Smooth muscle cell (in vitro differentiated cells): Measurements from ENCODE around the gene RAB3GAP2. TPM values are rescaled to one million over a fixed set of nuclear protein-coding genes. Genes with fewer than 3 reads are reported as not detected.
"Not testable (repeated sequence)": the region's sequence is repeated elsewhere in the genome, so short reads cannot be mapped to it uniquely, and the experiment has no call there.

Experiments used
- DNase-seq: peaks from one replicate; lab custom pipeline; 2025; ENCODE audit not compliant: unreplicated experiment; lab: John Stamatoyannopoulos, UW
- H2AFZ ChIP-seq: fragments of 200-600 bp; sonication (generic); 2 replicates; pipeline ENCODE4 v1.6.0; 2016; ENCODE audit warnings: antibody characterized with exemption, low read depth, mild to moderate bottlenecking
- H3F3A ChIP-seq: fragments of 200-600 bp; sonication (generic); 2 replicates; pipeline ENCODE4 v1.6.0; 2017; ENCODE audit warnings: antibody characterized with exemption, low read depth
- H3K27ac ChIP-seq: fragments of 200-600 bp; sonication (generic); 2 replicates; pipeline ENCODE4 v1.5.1; 2016; ENCODE audit warnings: low read depth, mild to moderate bottlenecking
- H3K27me3 ChIP-seq: fragments of 200-600 bp; sonication (generic); 2 replicates; pipeline ENCODE4 v1.6.1; 2016; ENCODE audit warnings: low read depth, mild to moderate bottlenecking
- H3K36me3 ChIP-seq: fragments of 200-600 bp; sonication (generic); 2 replicates; pipeline ENCODE4 v1.5.1; 2016; ENCODE audit warnings: low read depth
- H3K4me1 ChIP-seq: fragments of 200-600 bp; sonication (generic); 2 replicates; pipeline ENCODE4 v1.5.1; 2016; ENCODE audit warnings: low read depth
- H3K4me2 ChIP-seq: fragments of 200-600 bp; sonication (generic); 2 replicates; pipeline ENCODE4 v1.6.0; 2016; ENCODE audit warnings: mild to moderate bottlenecking
- H3K4me3 ChIP-seq: fragments of 200-600 bp; sonication (generic); 2 replicates; pipeline ENCODE4 v1.5.1; 2016; ENCODE audit warnings: mild to moderate bottlenecking
- H3K79me2 ChIP-seq: fragments of 200-600 bp; sonication (generic); 2 replicates; pipeline ENCODE4 v1.6.0; 2016; ENCODE audit warnings: low read depth, mild to moderate bottlenecking
- H3K9ac ChIP-seq: fragments of 200-600 bp; sonication (generic); 2 replicates; pipeline ENCODE4 v1.6.0; 2016; ENCODE audit warnings: low read depth
- H3K9me3 ChIP-seq: fragments of 200-600 bp; sonication (generic); replicated peaks from 2 replicates; pipeline ENCODE4 v1.5.1; 2016; ENCODE audit warnings: low read depth
- H4K20me1 ChIP-seq: fragments of 200-600 bp; sonication (generic); 2 replicates; pipeline ENCODE4 v1.6.0; 2016; ENCODE audit warnings: low read depth
- WGBS: methylation state at CpG from one replicate; pipeline ENCODE4 v1.1.7; 2016; ENCODE audit warnings: low lambda C conversion rate; 5-methylcytosine and 5-hydroxymethylcytosine counted together
- polyA plus RNA-seq: library from polyadenylated mRNA; unstranded; fragments of >200 nt; fragmentation: Nextera tagmentation; extraction: Ambion mirVana; gene quantifications from 2 replicates; pipeline ENCODE4 v1.2.1, GENCODE V29; 2016
- total RNA-seq: library from RNA; depleted of rRNA; stranded (reverse); fragments of >200 nt; gene quantifications from 2 replicates; pipeline ENCODE4 v1.2.3, GENCODE V29; 2014
- TF ChIP-seq, protein P1 (sequence below): fragments of 200-600 bp; sonication (generic); IDR thresholded peaks from 2 replicates; pipeline ENCODE4 v1.5.1; 2017; ENCODE audit warnings: borderline replicate concordance, mild to moderate bottlenecking, antibody characterized with exemption; ENCODE audit not compliant: insufficient read depth, poor library complexity, severe bottlenecking

Gene RAB3GAP2
- total and polyA plus RNA-seq, 2 experiments from 2014 or later = 12.9 to 33.0 TPM

DNA sequence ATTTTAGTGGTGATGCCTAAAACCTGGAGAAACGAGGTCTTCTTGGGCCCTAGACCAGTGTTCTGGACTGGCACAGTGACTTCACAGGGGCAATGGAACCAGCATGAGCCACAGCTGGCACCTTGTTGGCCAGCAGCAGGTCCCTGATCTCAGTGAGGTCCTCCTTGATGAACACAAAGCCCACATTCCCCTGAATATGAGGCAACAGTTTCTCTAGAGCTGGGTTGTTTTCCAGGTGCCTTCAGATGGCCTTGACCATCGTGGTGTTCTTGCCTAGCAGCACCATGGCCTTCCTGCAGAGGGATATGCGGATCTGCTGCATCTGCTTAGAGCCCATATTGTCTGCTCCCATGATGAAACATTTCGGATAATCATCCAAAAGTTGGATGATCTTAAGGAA, 44.9 kb upstream of the RAB3GAP2 start:
- no peaks in the 10 kb centered on the region for H3F3A ChIP-seq
- 65% methylated on average over 4 of the region's 4 CpGs for WGBS
- no peaks in the 10 kb centered on the region for H3K9me3 ChIP-seq
- H2AFZ ChIP-seq = no peak overlapping the region
- no peak overlapping the region for H3K4me3 ChIP-seq
- no peaks in the 10 kb centered on the region for H3K36me3 ChIP-seq
- DNase-seq = no peak
- TF ChIP-seq, protein P1, sequence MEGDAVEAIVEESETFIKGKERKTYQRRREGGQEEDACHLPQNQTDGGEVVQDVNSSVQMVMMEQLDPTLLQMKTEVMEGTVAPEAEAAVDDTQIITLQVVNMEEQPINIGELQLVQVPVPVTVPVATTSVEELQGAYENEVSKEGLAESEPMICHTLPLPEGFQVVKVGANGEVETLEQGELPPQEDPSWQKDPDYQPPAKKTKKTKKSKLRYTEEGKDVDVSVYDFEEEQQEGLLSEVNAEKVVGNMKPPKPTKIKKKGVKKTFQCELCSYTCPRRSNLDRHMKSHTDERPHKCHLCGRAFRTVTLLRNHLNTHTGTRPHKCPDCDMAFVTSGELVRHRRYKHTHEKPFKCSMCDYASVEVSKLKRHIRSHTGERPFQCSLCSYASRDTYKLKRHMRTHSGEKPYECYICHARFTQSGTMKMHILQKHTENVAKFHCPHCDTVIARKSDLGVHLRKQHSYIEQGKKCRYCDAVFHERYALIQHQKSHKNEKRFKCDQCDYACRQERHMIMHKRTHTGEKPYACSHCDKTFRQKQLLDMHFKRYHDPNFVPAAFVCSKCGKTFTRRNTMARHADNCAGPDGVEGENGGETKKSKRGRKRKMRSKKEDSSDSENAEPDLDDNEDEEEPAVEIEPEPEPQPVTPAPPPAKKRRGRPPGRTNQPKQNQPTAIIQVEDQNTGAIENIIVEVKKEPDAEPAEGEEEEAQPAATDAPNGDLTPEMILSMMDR = no peak
- H3K27me3 ChIP-seq = no peaks in the 10 kb centered on the region
- no peaks in the 10 kb centered on the region for H3K79me2 ChIP-seq
- H3K9ac ChIP-seq = no peak overlapping the region
- H3K4me1 ChIP-seq = no peaks in the 10 kb centered on the region
- no peaks in the 10 kb centered on the region for H4K20me1 ChIP-seq
- no peak overlapping the region for H3K27ac ChIP-seq
- H3K4me2 ChIP-seq = no peak overlapping the region

DNA sequence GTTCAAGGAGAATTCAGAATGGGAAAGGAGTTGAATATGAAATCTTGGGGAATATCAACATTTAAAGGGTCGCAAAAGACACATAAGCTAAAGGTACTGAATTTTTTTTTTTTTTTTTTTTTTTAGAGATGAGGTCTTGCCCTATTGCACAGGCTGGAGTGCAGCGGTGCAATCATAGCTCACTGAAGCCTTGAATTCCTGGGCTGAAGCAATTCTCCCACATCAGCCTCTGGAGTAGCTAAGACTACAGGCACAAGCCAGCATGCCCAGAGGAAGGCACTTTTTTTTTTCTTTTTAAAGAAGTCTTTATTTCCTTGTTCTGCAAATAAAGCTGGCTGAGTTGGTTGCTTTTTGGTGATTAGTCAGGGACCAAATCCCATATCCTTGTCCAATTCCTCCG, 44.1 kb upstream of the RAB3GAP2 start:
- no peaks in the 10 kb centered on the region for H3K27me3 ChIP-seq
- no peak overlapping the region for H3K4me3 ChIP-seq
- H3K36me3 ChIP-seq = no peaks in the 10 kb centered on the region
- no peak overlapping the region for H3K27ac ChIP-seq
- H3F3A ChIP-seq = no peaks in the 10 kb centered on the region
- H3K4me1 ChIP-seq = no peaks in the 10 kb centered on the region
- H3K79me2 ChIP-seq = no peaks in the 10 kb centered on the region
- no peak overlapping the region for H3K9ac ChIP-seq
- no peak overlapping the region for H2AFZ ChIP-seq
- H3K9me3 ChIP-seq = no peaks in the 10 kb centered on the region
- DNase-seq = no peak
- no peak overlapping the region for H3K4me2 ChIP-seq
- TF ChIP-seq, protein P1 = no peak
- 97% methylated on average over 3 of the region's 3 CpGs for WGBS
- no peaks in the 10 kb centered on the region for H4K20me1 ChIP-seq

DNA sequence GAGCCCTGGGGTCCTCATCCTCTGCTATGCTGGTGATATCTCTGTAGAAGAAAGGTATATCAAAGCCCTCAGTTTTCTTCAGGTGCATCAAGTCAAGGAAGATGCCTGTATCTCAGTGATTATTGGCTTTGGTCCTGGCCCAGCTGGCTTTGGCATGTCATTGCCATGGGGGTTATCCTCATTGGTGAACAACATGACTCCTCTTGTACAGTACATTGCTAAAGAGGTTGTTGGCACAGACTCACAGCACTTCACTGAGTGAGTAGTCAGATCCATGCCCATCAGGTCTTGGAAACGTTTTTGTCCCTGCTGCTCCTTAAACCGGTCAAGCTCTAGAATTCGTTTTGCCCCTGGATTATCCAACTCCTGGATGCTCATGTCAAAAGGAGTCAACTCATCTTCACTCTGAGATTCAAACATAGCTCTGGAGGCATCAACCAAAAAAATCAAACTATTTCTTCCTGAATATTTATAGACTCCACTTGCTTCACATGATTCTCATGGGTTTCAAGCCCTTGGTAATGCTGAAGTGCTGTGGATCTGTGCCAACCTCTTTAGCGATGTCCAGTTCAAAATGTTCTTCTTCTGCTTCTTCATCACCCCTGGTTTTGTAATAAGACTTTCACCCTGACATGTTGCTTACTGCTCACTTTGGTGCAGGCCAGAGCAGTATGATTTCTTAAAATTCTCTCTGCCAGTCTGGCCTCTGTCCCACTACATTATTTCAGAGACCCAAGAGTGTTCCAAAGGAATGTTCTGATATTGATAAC, 43.0 kb upstream of the RAB3GAP2 start:
- Histone ChIP-seq H3F3A (no peaks in the 10 kb centered on the region), H3K4me3 (no peak overlapping the region), H3K79me2 (no peaks in the 10 kb centered on the region), H3K27ac (no peak overlapping the region), H3K36me3 (no peaks in the 10 kb centered on the region), H4K20me1 (no peaks in the 10 kb centered on the region), H3K9ac (no peak overlapping the region), H3K9me3 (no peaks in the 10 kb centered on the region), H3K4me1 (no peaks in the 10 kb centered on the region), H2AFZ (no peak overlapping the region), H3K4me2 (no peak overlapping the region), H3K27me3 (no peaks in the 10 kb centered on the region)
- TF ChIP-seq, protein P1 = no peak
- WGBS = 95% methylated on average over 4 of the region's 4 CpGs
- no peak for DNase-seq

DNA sequence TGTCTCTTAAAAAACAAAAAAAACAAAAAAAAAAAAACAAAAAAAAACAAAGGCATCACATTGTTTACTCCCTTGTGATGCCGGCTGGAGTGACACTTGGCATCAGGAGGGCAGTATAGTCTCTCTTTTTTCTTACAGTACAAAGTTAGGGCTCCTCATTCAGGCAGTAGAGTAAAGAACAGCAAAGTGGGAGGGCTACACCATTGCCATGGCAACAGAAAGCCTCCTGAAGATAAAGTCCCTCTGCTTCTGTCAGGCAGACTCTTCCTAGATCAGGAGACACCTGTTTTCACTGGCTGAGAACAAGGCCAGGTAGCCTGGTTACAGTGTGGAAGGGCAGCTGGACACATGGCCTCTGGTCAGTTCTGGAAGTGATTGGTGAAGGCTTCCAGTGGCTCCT, 41.3 kb upstream of the RAB3GAP2 start:
- Histone ChIP-seq H3F3A (no peaks in the 10 kb centered on the region), H3K9me3 (no peaks in the 10 kb centered on the region), H2AFZ (no peak overlapping the region), H3K4me1 (no peaks in the 10 kb centered on the region), H3K4me3 (no peak overlapping the region), H4K20me1 (no peaks in the 10 kb centered on the region), H3K79me2 (no peaks in the 10 kb centered on the region), H3K36me3 (no peaks in the 10 kb centered on the region), H3K27ac (no peak overlapping the region), H3K27me3 (no peaks in the 10 kb centered on the region), H3K9ac (no peak overlapping the region), H3K4me2 (no peak overlapping the region)
- TF ChIP-seq, protein P1 = no peak
- 86% methylated on average over 1 of the region's 1 CpG for WGBS
- DNase-seq = no peak

- DNase-seq, H4K20me1 ChIP-seq, H3K36me3 ChIP-seq, H3K4me1 ChIP-seq, H3K4me3 ChIP-seq, H3K9ac ChIP-seq, H3F3A ChIP-seq, H3K4me2 ChIP-seq, H2AFZ ChIP-seq, H3K27me3 ChIP-seq, H3K27ac ChIP-seq, H3K9me3 ChIP-seq, H3K79me2 ChIP-seq: not testable (repeated sequence)
- 96% methylated on average over 4 of the region's 4 CpGs for WGBS
These were observed 37.9 kb upstream of the RAB3GAP2 start for GRCh38 chr1:220310147-220310546.
